GM21515 (cell line): ENCODE results near the gene ZG16.
"Not testable (repeated sequence)": the region's sequence is repeated elsewhere in the genome, so short reads cannot be mapped to it uniquely, and the experiment has no call there.

ENCODE experiments used
- ATAC-seq: cut with Tn5 transposase; IDR thresholded peaks from one replicate; pipeline ENCODE4 v1.9.1; 2021; ENCODE audit not compliant: unreplicated experiment

The ZG16 gene

GRCh38 chr16:29783094-29783953 lies 5.3 kb downstream of the ZG16 start:
- not testable (repeated sequence) for ATAC-seq

GRCh38 chr16:29784157-29784556 lies 6.1 kb downstream of the ZG16 start:
- ATAC-seq: no peak

DNA sequence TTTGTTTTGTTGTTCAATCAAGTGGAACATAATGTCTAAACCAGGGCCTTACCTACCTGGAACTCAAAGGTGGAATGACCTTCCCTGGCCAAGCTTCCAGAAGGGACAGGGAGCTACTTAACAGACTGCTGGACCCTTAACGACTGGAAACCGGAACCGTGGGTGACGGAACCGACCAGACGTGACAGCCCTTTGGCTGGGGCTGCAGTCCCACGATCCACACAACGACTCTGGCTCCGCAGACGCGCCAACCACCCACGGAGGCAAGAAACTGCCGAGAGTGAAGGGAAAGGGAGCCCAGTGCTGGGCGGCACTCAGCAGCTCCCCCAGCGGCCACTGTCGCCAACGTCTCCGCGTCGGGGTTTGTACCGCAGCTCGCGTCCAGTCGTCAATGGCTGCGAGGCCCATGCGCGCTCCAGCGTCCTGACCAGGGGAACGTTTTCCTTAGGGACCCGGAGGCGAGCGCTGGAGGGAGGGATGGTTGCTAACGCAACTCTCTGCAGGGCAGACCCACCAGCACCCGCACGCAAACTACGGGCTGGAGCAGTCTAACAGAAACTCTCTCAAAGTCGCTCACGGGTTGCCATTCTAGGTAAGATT lies 6.9 kb downstream of the ZG16 start:
- no peak for ATAC-seq

GRCh38 chr16:29787155-29787554 lies 9.1 kb downstream of the ZG16 start:
- not testable (repeated sequence) for ATAC-seq

- no peak for ATAC-seq
Observed at GRCh38 chr16:29789775-29790182, 11.7 kb downstream of the ZG16 start.

GRCh38 chr16:29790183-29790948 lies 12.3 kb downstream of the ZG16 start, which contains the start of gene KIF22:
KIF22 (plus strand) TSS chr16:29790751; CDS start chr16:29790760, 9 bp downstream.
- peak; percentile 87 for ATAC-seq

GRCh38 chr16:29790949-29791844 lies 13.1 kb downstream of the ZG16 start:
- ATAC-seq: no peak

GRCh38 chr16:29791845-29792807 lies 14.1 kb downstream of the ZG16 start:
- no peak for ATAC-seq

GRCh38 chr16:29793153-29793552 lies 15.1 kb downstream of the ZG16 start:
- not testable (repeated sequence) for ATAC-seq

DNA sequence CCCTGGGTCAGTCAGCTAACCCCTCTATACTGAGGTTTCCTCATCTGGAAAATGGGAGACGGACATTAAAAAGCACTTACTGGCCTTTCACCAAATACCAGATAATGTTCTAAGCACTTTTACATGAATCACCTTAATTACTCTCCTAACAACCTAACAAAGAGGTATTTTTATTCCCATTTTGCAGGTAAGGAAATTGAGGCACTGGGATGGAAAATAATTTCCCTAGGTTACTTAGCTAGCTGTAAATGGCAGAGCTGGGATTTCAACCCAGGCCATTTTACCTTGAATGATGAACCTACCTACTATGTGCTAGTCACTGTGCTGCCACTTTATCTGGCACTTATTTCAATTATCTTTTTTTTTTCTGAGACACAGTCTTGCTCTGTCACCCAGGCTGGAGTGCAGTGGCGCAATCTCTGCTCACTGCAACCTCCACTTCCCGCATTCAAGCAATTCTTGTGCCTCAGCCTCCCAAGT lies 16.2 kb downstream of the ZG16 start:
- no peak for ATAC-seq

DNA sequence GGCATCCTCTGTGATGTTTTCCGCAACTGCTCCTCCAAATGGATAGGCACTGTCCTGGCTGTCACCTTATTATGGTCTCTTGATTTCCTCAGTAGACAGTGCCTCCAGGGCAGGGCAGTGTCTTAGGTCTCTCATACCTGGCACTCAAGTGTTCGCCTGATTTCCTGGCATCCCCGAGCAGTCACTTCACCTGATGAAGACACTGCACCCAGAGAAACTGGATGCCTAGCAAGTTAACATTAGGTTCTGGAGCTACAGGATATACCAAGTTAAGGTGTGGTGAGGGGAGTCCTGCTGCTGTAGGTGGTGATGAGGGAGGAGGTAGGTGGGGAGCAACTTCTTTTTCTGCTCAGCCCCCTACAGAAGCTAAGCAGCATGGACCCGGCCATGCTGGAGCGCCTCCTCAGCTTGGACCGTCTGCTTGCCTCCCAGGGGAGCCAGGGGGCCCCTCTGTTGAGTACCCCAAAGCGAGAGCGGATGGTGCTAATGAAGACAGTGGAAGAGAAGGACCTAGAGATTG lies 24.4 kb downstream of the ZG16 start:
- ATAC-seq: no peak

GRCh38 chr16:29804020-29804419 lies 26.0 kb downstream of the ZG16 start:
- no peak for ATAC-seq

DNA sequence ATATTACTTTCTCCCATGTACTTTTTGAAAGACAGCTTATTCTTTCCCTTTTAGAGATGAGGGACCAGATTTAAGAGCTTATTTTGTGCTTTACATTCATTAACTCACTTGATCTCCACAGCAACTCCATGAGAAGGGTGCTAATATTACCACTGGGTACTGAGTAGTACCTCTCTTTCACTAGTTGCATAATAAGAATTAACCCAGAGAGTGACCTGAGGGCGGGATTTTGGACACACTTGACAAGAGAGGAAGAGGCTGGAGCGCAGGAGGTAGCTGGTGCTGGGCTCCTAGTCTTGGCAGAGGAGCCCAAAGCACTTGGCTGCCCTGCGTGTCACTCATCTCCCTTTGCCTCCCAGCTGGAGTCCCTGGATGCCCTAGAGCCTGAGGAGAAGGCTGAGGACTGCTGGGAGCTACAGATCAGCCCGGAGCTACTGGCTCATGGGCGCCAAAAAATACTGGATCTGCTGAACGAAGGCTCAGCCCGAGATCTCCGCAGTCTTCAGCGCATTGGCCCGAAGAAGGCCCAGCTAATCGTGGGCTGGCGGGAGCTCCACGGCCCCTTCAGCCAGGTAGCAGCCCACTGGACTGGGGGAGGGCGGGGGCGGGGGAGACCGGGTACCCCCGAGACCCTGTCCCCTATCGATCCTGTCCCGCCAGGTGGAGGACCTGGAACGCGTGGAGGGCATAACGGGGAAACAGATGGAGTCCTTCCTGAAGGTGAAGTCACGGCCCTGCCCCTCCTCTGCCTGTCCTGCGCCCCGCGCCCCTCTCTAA lies 26.6 kb downstream of the ZG16 start:
- ATAC-seq: no peak

GRCh38 chr16:29805232-29806098 lies 27.4 kb downstream of the ZG16 start:
- ATAC-seq: peak; percentile 48

- ATAC-seq: no peak
Observed at GRCh38 chr16:29806099-29806579, 28.1 kb downstream of the ZG16 start, which contains the start of gene MAZ. MAZ (plus strand) TSS chr16:29806529; CDS start chr16:29806702, 173 bp downstream.

- ATAC-seq: no peak
Observed at GRCh38 chr16:29806641-29807425, 28.8 kb downstream of the ZG16 start.
